Neural cell (in vitro differentiated cells): ENCODE results near the gene RPL36A.

Experiments used
- EP300 ChIP-seq: fragments of 450-650 bp; conservative IDR thresholded peaks from 2 replicates; pipeline ENCODE4 v1.6.1; 2014; ENCODE audit warnings: antibody characterized with exemption, mild to moderate bottlenecking, moderate library complexity; ENCODE audit not compliant: poor library complexity, severe bottlenecking
- EZH2 ChIP-seq: fragments of 200-600, 300-800 bp; shearing (Covaris generic), sonication (generic); IDR thresholded peaks from 2 replicates; pipeline ENCODE4 v1.6.1; 2014; ENCODE audit warnings: antibody characterized with exemption, low read length, borderline replicate concordance, mild to moderate bottlenecking; ENCODE audit not compliant: insufficient read depth, poor library complexity, severe bottlenecking
- MXI1 ChIP-seq: fragments of 450-650 bp; conservative IDR thresholded peaks from 2 replicates; pipeline ENCODE4 v1.6.1; 2014; ENCODE audit warnings: antibody characterized with exemption, mild to moderate bottlenecking; ENCODE audit not compliant: poor library complexity, severe bottlenecking
- POLR2AphosphoS5 ChIP-seq: IDR thresholded peaks from 2 replicates; pipeline ENCODE4 v1.6.1; 2012
- SMC3 ChIP-seq: fragments of 450-650 bp; conservative IDR thresholded peaks from 2 replicates; pipeline ENCODE4 v1.6.1; 2014; ENCODE audit warnings: antibody characterized with exemption, mild to moderate bottlenecking, moderate library complexity; ENCODE audit not compliant: poor library complexity
- TAF1 ChIP-seq: IDR thresholded peaks from 2 replicates; pipeline ENCODE4 v1.6.1; 2012; ENCODE audit warnings: low read depth
- TF ChIP-seq, protein P1 (sequence below): fragments of 450-650 bp; IDR thresholded peaks from 2 replicates; pipeline ENCODE4 v1.5.1; 2014; ENCODE audit warnings: antibody characterized with exemption, mild to moderate bottlenecking, moderate library complexity; ENCODE audit not compliant: poor library complexity, severe bottlenecking
- TF ChIP-seq, protein P2 (sequence below): IDR thresholded peaks from 2 replicates; pipeline ENCODE4 v1.6.1; 2012; ENCODE audit warnings: borderline replicate concordance

DNA sequence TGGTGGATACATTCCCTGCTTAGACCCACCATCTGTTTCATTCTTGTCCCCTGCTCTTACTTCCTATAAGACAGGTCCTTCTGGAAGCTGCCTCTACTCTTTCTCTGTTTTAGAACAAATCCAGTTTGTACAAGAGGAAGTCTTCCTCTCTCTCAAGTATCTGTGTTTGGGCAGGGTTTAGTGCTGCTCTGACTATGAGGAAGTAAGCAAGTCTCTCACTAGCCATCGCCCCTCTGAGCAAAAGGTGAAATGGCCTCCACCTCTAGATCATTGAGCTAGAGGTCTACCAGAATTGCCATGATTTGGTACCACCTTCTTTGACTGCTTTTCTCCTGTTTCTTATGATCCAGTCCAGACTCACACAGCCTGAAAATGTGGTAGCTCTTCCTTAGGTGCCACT lies 13.3 kb upstream of the RPL36A start:
- TF ChIP-seq EP300: no peak
- TF ChIP-seq, protein P1, sequence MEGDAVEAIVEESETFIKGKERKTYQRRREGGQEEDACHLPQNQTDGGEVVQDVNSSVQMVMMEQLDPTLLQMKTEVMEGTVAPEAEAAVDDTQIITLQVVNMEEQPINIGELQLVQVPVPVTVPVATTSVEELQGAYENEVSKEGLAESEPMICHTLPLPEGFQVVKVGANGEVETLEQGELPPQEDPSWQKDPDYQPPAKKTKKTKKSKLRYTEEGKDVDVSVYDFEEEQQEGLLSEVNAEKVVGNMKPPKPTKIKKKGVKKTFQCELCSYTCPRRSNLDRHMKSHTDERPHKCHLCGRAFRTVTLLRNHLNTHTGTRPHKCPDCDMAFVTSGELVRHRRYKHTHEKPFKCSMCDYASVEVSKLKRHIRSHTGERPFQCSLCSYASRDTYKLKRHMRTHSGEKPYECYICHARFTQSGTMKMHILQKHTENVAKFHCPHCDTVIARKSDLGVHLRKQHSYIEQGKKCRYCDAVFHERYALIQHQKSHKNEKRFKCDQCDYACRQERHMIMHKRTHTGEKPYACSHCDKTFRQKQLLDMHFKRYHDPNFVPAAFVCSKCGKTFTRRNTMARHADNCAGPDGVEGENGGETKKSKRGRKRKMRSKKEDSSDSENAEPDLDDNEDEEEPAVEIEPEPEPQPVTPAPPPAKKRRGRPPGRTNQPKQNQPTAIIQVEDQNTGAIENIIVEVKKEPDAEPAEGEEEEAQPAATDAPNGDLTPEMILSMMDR: no peak
- no peak for TF ChIP-seq EZH2
- TF ChIP-seq POLR2AphosphoS5: no peak
- TF ChIP-seq MXI1: no peak
- no peak for TF ChIP-seq SMC3
- TF ChIP-seq TAF1: no peak
- TF ChIP-seq, protein P2, sequence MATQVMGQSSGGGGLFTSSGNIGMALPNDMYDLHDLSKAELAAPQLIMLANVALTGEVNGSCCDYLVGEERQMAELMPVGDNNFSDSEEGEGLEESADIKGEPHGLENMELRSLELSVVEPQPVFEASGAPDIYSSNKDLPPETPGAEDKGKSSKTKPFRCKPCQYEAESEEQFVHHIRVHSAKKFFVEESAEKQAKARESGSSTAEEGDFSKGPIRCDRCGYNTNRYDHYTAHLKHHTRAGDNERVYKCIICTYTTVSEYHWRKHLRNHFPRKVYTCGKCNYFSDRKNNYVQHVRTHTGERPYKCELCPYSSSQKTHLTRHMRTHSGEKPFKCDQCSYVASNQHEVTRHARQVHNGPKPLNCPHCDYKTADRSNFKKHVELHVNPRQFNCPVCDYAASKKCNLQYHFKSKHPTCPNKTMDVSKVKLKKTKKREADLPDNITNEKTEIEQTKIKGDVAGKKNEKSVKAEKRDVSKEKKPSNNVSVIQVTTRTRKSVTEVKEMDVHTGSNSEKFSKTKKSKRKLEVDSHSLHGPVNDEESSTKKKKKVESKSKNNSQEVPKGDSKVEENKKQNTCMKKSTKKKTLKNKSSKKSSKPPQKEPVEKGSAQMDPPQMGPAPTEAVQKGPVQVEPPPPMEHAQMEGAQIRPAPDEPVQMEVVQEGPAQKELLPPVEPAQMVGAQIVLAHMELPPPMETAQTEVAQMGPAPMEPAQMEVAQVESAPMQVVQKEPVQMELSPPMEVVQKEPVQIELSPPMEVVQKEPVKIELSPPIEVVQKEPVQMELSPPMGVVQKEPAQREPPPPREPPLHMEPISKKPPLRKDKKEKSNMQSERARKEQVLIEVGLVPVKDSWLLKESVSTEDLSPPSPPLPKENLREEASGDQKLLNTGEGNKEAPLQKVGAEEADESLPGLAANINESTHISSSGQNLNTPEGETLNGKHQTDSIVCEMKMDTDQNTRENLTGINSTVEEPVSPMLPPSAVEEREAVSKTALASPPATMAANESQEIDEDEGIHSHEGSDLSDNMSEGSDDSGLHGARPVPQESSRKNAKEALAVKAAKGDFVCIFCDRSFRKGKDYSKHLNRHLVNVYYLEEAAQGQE: no peak
